Coronary artery (tissue), 2 donors: Measurements from ENCODE around the gene SNN.

Source experiments
- DNase-seq: peaks from one replicate; pipeline ENCODE4 v3.0.0-alpha.2; 2017; ENCODE audit warnings: low spot score
- H3K27ac ChIP-seq, 2 donors: fragments of 200-600 bp; sonication (generic); one replicate each; pipeline ENCODE4 v1.5.1; 2016 to 2019
- H3K4me3 ChIP-seq: fragments of 200-600 bp; sonication (generic); 2 replicates; pipeline ENCODE4 v1.5.1; 2016; ENCODE audit warnings: mild to moderate bottlenecking, moderate library complexity
- TF ChIP-seq, protein P1 (sequence below): fragments of 200-600 bp; sonication (generic); IDR thresholded peaks from one replicate; pipeline ENCODE4 v1.5.1; 2019; ENCODE audit warnings: antibody characterized with exemption

Gene SNN

DNA sequence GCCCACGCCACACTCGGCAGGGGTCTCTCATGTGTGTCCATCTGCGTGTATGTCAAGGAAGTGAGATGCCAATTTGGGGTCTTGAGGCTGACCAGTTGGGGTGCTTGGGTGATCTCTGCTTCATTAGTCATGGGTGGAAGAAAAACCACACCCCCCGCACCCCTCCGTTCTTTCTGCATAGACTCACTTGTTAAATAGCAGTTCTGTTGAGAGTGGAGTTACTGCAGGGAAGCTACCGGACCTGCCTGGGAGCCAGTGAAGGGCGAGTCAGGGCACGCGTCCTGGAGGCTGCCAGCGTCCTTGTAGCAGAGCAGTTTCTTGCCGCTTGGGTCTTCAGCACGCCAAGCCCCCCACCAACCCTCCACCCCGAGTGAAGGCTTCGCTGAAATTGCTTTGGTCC lies 8.5 kb downstream of the SNN start:
- TF ChIP-seq, protein P1, sequence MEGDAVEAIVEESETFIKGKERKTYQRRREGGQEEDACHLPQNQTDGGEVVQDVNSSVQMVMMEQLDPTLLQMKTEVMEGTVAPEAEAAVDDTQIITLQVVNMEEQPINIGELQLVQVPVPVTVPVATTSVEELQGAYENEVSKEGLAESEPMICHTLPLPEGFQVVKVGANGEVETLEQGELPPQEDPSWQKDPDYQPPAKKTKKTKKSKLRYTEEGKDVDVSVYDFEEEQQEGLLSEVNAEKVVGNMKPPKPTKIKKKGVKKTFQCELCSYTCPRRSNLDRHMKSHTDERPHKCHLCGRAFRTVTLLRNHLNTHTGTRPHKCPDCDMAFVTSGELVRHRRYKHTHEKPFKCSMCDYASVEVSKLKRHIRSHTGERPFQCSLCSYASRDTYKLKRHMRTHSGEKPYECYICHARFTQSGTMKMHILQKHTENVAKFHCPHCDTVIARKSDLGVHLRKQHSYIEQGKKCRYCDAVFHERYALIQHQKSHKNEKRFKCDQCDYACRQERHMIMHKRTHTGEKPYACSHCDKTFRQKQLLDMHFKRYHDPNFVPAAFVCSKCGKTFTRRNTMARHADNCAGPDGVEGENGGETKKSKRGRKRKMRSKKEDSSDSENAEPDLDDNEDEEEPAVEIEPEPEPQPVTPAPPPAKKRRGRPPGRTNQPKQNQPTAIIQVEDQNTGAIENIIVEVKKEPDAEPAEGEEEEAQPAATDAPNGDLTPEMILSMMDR: no peak
- peak overlapping the region in 1 of 2 donors; percentile 67 for H3K27ac ChIP-seq
- H3K4me3 ChIP-seq: no peak overlapping the region
- no peak for DNase-seq

DNA sequence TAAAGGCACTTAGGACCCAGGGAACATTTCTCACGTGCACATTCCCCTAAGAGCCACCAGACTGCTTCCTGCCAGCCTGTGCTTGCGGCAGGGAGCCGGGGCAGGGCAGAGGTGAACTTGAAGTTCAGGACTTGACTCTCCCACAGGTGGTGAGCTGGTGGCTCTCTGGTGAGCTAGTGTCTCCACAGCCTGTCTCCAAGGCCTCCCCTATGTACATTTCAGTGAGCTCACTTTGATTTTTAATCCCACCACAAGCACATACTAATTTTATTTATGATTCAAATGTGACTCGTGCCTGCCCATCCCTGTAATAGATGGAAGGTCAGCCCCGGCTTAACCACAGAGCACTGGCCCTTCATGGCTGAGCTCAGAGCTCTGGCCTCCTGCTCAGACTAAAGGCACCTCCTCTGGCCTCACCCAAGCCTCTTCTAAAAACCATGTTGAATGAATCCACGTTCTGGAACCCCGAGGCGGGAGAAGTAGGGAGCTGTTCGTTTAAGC lies 9.2 kb downstream of the SNN start:
- TF ChIP-seq, protein P1: no peak
- H3K27ac ChIP-seq: peak overlapping the region; percentile 57 to 67
- DNase-seq: no peak
- H3K4me3 ChIP-seq: no peak overlapping the region

DNA sequence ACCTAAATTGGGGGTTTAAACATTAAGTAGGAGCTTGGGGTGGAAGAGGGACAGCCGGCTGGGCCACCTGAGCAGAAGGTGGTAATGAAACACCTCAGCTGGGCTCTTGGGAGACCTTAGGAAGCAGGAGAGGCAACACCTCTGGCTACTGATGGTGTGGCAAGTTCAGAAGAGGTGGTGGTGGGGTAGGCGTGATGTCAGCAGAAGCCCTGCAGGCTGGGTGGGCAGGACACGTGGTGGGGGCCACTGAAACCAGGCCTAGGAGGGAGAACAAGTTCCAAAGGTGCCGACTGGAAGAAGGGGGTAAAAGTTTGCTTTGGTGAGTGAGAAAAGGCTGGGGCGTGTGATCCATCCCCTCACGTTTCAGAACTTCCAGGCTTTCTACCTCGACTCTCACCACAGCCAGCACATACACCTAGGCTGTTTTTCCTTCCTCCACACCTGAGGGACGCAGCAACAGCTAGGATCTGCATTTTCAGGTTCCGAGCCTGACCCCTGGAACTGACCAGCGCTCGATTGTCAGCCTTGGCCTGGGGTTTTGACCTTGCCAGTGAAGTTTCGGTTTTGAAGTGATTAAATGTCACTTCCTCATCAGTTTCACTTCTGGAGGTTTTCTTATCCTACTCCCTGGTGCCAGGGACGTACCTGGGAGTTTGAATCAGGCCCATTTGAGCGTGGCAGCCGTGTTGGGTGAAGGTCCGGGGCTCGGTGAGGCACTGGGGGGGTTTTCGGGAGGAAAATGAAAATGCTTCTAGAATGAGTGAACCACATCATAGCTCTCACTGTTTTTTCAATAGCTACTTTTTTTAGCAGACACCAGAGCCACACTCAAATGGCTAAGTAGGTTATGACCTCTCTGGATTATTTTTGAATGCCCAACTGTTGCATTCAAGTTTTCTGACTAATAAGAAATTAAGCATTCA lies 10.0 kb downstream of the SNN start:
- H3K4me3 ChIP-seq: no peak overlapping the region
- no peak for DNase-seq
- TF ChIP-seq, protein P1: no peak
- peak overlapping the region; percentile 57 to 67 for H3K27ac ChIP-seq

DNA sequence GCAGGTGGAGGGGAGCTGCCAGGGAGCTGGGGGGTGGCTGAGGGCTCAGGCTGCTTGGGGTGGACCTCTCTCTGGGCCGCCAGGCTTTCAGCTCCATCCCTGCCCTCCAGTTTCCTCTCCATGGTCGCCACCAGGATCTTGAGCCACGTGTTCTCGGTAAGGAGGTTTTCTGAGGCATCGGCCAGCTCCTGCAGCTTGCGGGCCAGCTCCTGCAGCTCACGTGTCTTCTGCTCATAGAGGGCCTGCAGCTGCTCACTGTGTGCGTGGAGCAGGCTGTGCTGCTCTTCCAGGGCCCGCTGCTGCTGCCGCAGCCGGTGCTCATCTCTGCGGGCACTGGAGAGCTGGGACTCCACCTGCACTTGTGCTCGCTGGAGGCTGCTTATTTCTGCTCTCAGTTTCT lies 11.0 kb downstream of the SNN start:
- TF ChIP-seq, protein P1: no peak
- Histone ChIP-seq H3K27ac (peak overlapping the region in 1 of 2 donors; percentile 8), H3K4me3 (no peak overlapping the region)
- DNase-seq: no peak

DNA sequence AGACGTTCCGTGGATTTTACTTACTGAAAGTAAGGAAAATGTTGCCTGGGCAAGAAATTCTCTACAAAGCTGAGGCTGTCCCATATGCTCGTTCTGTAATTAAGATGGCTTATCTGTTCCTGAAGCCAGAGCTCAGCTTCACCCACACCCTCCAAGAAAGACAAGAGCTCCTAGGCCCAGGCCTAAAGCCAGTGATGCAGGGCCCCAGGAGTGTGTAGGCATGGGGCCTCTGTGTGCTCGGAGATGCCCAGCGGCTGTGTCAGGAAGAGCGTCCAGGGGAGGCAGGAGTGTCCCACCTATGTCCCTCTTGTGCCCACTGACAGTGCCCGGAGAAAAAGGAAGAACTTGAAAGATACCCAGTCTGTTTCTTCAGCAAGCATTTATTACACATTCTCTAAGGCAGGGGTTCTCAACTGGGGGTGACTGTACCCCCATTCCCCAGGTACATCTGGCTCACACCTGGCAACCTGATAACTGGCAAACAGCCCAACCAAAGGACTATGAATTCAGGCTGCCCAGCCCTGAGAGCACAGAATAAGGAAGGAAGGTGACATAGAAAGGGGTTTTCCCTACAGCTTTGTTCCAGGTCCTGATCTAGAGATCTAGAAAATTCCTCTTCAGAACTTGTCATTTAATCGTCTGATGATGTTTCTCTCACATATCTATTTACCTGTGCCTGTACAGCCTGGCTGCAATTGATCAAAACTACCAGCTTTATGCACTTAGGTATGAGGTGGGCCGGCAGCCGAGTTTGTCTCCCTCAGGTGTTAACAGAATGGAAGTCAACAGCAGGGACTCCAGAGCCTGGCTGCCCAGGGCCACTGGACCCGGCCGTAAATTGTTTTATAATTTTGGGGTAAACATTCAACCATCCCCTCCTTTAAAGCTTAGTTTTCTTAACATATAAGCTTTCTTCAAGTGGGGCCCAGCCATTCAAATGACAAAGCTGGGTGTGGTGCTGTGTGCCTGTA lies 12.0 kb downstream of the SNN start:
- TF ChIP-seq, protein P1: no peak
- Histone ChIP-seq H3K27ac (no peak overlapping the region), H3K4me3 (no peak overlapping the region)
- DNase-seq: no peak

DNA sequence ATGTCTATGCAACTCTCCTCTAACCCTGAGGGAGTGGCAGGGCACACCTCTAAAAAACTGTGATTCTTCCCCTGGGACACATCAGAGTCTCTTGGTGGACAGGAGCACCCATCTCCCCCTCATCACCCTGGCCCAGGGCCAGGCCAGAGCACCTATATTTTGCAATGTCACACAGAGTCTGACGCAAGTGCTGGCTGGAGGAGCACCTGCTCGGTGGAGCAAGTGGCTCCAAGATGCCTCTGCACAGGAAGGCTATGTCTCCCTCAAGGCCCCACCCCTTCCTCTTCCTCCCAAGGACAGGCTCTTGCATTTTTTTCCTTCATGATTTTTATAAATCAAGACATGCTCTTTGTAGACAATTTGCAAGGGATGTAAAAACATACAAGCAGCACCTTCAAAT lies 13.3 kb downstream of the SNN start:
- peak overlapping the region in 1 of 2 donors; percentile 23 for H3K27ac ChIP-seq
- TF ChIP-seq, protein P1: no peak
- no peak overlapping the region for H3K4me3 ChIP-seq
- DNase-seq: peak; percentile 64
